HG03442 (cell line): ENCODE measurements around the gene PPP1R13B.
A peak's percentile ranks its signal among the peaks of the same experiment; 100 is the strongest.
"Not testable (repeated sequence)": the region's sequence is repeated elsewhere in the genome, so short reads cannot be mapped to it uniquely, and the experiment has no call there.

Experiments used
- ATAC-seq: cut with Tn5 transposase; IDR thresholded peaks from one replicate; pipeline ENCODE4 v1.9.1; 2021; ENCODE audit warnings: mild to moderate bottlenecking, moderate library complexity; ENCODE audit not compliant: unreplicated experiment

The PPP1R13B gene

GRCh38 chr14:103859416-103860202, 12.2 kb upstream of the PPP1R13B start:
- no peak for ATAC-seq

DNA sequence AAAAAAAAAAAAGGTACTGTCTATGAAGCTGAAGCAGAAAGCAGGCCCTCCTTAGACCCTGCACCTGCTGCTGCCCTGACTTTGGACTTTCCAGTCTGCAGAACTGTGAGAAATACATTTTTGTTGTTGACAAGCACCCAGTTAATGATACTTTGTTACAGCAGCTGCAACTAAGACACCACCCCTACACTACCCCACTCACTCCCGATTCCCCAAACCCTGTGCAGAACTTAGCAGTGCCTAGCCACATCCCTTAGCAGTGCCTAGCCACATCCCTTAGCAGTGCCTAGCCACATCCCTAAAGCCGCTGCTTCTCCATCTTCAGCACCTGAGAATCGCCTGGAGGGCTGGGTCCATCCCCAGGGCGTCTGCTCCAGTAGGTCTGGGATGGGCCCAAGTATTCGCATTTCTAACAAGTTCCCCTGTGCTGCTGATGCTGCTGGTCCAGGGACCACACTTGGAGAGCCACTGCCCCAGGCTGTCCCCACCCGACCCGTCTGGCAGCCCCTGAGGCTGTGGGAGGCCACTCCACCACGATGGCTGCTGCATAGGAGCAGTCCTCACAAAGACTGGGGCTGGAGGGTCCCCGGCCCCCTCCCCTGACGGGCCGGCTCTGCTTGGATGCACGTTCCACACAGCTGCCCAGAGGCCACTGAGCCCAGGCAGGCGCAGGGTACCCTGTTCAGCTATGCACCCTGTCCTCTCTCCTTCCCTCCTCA, 10.8 kb upstream of the PPP1R13B start:
- no peak for ATAC-seq

GRCh38 chr14:103857256-103857655, 9.9 kb upstream of the PPP1R13B start:
- no peak for ATAC-seq

GRCh38 chr14:103856607-103857006, 9.2 kb upstream of the PPP1R13B start:
- ATAC-seq = no peak

DNA sequence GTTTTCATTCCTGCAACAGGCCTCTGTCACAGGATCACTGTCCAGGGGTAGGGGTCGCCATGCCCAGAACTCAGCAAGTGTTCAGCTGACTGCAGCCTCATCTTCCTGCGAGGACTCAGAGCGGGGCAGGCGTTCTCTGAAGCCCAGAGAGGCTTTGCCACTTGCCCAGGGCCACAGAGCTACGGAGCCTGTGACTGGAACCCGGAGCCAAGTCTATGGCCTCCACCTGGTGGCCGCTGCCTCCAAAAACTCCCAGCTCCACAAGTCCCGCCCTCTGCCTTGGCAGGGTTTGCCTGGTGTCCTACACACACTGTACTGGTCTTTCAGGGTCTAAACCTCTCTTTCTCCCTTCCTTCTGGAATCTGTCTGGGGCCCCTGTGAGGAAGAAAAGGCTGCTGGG, 8.7 kb upstream of the PPP1R13B start:
- no peak for ATAC-seq

- no peak for ATAC-seq
These were observed 8.3 kb upstream of the PPP1R13B start for GRCh38 chr14:103855734-103856095.

GRCh38 chr14:103854822-103855733, 7.7 kb upstream of the PPP1R13B start:
- ATAC-seq = no peak

- ATAC-seq = no peak
These were observed 6.8 kb upstream of the PPP1R13B start for GRCh38 chr14:103854017-103854808.

DNA sequence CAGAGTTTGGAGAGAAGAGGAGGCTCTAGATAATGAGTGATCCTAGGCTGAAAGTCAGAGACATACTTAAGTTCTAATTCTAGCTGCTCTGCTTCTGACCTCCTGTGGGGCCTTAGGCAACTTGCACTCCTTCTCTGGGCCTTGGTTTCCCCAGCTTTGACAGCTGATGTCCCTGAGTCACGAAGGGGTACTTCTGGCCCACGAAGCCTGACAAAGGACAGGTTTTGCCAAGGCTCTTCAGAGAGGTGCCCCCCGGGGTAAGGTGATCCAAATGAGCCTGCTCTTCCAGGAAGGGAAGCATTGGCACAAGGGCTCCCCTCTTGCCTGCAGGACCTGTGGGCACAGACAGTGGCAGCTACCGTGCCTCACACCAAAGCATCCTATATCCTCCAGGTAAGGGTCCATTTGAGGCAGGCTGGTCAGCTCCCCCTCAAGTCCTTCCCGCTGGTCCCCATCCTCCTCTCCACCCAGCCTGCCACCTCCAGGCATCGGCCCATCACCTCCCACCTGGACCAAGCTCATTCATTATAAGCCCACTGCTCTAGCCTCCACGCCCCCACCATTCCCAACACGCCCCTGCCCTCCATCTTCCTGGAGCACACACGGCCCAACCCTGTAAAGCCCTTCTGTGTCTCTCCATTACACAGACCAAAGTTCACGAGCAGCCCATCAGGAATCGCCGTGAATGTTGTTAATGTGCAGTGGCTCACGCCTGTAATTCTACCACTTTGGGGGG, 1.9 kb upstream of the PPP1R13B start:
- ATAC-seq = no peak

- ATAC-seq = no peak
These were observed 1.1 kb upstream of the PPP1R13B start for GRCh38 chr14:103848175-103849077.

DNA sequence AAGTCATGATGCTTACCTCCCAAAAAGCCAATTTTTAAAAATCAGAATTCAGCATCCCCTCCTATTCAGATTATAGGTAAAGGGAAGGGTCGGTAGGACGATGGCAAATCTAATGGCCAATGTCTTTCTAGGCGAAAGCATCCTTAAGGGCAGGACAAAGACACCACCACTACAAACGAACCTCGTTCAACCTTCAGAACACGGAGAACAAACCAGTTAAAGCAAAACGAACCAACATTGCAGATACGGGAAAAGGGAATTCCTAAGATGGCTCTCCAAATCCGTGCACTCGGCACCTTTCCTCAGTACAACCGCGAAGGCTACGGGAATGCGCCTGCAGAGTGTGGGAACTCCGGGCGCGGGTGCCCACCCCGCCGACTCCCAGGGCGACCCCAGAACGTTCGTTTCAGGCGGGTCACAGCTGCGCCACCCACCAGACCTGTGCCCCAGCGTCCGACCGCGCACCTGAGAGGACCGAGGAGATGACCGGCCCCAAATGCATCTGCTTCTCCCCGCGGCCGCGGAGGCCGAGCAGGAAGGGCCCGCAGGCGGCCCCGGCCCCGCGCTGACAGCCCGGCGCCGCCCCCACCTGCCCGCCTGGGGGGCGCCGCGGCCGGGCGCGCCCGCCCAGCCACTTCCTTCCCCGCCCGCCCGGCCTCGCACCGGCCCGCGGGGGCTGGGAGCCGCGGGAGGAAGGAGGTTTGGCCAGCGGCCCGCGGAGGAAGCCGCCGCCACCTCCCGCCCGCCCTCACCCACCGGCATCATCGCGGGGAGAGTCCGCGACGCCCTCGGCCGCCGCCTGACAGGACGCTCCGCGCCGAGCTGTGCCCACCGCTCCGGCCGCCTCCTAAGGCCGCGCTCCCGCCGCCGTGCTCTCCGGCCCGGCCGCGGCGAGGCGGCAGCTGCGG, 578 bp downstream of the PPP1R13B start:
- peak; percentile 30 for ATAC-seq

- ATAC-seq = no peak
These were observed 1.3 kb downstream of the PPP1R13B start for GRCh38 chr14:103846097-103846496.

- ATAC-seq = no peak
These were observed 2.0 kb downstream of the PPP1R13B start for GRCh38 chr14:103845327-103845726.

DNA sequence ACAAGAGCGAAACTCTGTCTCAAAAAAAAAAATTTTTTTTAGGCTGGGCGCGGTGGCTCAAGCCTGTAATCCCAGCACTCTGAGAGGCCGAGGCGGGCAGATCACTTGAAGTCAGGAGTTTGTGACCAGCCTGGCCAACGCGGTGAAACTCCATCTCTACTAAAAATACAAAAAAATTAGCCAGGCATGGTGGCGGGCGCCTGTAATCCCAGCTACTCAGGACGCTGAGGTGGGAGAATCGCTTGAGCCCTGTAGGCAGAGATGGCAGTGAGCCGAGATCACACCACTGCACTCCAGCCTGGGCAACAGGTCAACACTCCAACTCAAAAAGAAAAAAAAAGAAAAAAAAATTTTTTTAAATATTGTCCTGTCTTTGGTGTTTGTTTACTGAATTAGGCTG, 6.1 kb downstream of the PPP1R13B start:
- ATAC-seq = not testable (repeated sequence)

GRCh38 chr14:103840014-103840413, 7.4 kb downstream of the PPP1R13B start:
- ATAC-seq = no peak

DNA sequence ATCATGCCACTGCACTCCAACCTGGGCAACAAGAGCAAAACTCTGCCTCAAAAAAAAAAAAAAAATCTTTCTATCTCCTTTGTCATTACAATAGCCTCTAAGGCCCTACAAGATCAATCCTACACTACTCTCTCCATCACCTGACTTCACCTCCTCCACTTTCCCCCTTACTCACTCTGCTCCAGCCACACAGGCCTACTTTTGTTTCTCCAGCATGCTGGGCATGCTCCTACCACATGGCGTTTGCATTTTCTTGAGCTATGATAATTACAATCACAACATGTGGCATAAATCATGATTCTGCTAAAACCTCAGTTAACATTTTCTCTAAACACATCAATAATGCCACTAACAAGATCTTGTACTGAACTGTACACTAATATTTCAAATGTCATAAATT, 7.8 kb downstream of the PPP1R13B start:
- ATAC-seq = no peak

DNA sequence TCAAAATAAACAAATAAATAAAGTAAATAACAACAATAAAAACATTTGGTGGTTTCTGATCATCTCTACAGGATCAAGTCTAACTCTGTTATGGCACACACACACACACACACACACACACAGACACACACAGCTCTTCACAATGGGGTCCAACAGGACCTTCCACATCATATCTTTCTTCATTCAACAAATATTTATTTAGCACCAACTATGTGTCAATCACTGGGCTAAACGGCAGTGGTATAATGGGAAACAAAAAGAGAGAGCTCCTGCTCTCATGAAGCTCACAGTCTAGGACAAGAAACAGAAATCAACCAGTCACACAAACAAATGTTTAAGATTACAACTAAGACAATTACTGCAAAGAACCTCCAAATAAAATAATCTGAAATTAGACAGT, 9.3 kb downstream of the PPP1R13B start:
- ATAC-seq = no peak
